ENCODE results near the gene COQ9. TPM values are rescaled to one million over a fixed set of nuclear protein-coding genes. Genes with fewer than 3 reads are reported as not detected.

COQ9 gene
- total RNA-seq, 2 experiments from 2014 or later, result 7.0 to 7.6 TPM

GRCh38 chr16:57510016-57510871, 63.0 kb downstream of the COQ9 start:
- Mint-ChIP-seq H3K27me3 (no peaks in the 10 kb centered on the region), H3K36me3 (ENCODE audit: low read depth) (peaks cover 5% of the 10 kb centered on the region), H3K4me1 (ENCODE audit: low read depth) (no peaks in the 10 kb centered on the region), H3K27ac (no peak overlapping the region), H3K9me3 (no peaks in the 10 kb centered on the region), H3K4me3 (no peak overlapping the region)
- intact Hi-C loops (cut with DNase I, micrococcal nuclease), result no loop called here
- no peaks in the 10 kb centered on the region for H3K9me3 ChIP-seq (ENCODE audit: control insufficient read depth in 1 of 2, insufficient read depth in 1 of 2, low read length in 2 of 2)
- no peak overlapping the region for H3K4me3 ChIP-seq (ENCODE audit: low read length)
- ChIA-PET POLR2A (no interaction called here), CTCF (no interaction called here)
- ATAC-seq (ENCODE audit: poor library complexity) (no peak), DNase-seq (no peak)
- TF ChIP-seq, protein P1, sequence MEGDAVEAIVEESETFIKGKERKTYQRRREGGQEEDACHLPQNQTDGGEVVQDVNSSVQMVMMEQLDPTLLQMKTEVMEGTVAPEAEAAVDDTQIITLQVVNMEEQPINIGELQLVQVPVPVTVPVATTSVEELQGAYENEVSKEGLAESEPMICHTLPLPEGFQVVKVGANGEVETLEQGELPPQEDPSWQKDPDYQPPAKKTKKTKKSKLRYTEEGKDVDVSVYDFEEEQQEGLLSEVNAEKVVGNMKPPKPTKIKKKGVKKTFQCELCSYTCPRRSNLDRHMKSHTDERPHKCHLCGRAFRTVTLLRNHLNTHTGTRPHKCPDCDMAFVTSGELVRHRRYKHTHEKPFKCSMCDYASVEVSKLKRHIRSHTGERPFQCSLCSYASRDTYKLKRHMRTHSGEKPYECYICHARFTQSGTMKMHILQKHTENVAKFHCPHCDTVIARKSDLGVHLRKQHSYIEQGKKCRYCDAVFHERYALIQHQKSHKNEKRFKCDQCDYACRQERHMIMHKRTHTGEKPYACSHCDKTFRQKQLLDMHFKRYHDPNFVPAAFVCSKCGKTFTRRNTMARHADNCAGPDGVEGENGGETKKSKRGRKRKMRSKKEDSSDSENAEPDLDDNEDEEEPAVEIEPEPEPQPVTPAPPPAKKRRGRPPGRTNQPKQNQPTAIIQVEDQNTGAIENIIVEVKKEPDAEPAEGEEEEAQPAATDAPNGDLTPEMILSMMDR (IDR thresholded peaks at IDR 0.05), result no peak
- H3K27me3 ChIP-seq (ENCODE audit: control insufficient read depth in 1 of 2, insufficient read depth in 2 of 2, low read length in 2 of 2), result no peaks in the 10 kb centered on the region
- H3K36me3 ChIP-seq (ENCODE audit: insufficient read depth, low read length), result peaks cover 4% of the 10 kb centered on the region
- H3K4me1 ChIP-seq (ENCODE audit: insufficient read depth, low read length), result no peaks in the 10 kb centered on the region
- no peak overlapping the region for H3K27ac ChIP-seq (ENCODE audit: low read depth in 1 of 2, low read length in 2 of 2)

Other genes starting within 250 kb of the COQ9 start
- gene ARL2BP, start 202.2 kb upstream of the COQ9 start, total RNA-seq, result 10 to 100 TPM; 32.4 to 35.6 TPM
- 1 to 10 TPM; 1.8 to 2.5 TPM for gene PLLP, start 162.8 kb upstream of the COQ9 start, total RNA-seq
- not detected for gene CCL22, start 88.7 kb upstream of the COQ9 start, total RNA-seq
- not detected for gene CX3CL1, start 75.0 kb upstream of the COQ9 start, total RNA-seq
- gene CCL17, start 42.7 kb upstream of the COQ9 start, total RNA-seq, result not detected
- gene CIAPIN1, start 94 bp upstream of the COQ9 start, total RNA-seq, result 10 to 100 TPM; 27.8 to 28.0 TPM
- gene POLR2C, start 15.2 kb downstream of the COQ9 start, total RNA-seq, result 100 to 1,000 TPM; 124 to 125 TPM
- 1 to 10 TPM; 2.4 to 2.9 TPM for gene DOK4, start 39.0 kb downstream of the COQ9 start, total RNA-seq
- gene CCDC102A, start 89.1 kb downstream of the COQ9 start, total RNA-seq, result 1 to 10 TPM; 2.0 TPM
- gene ADGRG5, start 95.2 kb downstream of the COQ9 start, total RNA-seq, result under 1 TPM; 0.41 to 0.61 TPM
- 1 to 10 TPM; 1.8 to 2.3 TPM for gene ADGRG1, start 181.2 kb downstream of the COQ9 start, total RNA-seq
- under 1 TPM in 1 of 2 experiments, not detected in 1; 0.28 TPM for gene ADGRG3, start 220.8 kb downstream of the COQ9 start, total RNA-seq
- not detected for gene DRC7, start 247.3 kb downstream of the COQ9 start, total RNA-seq